Renal cortical epithelial cell (primary cell): ENCODE data around the gene TTC9B. TPM values are rescaled to one million over a fixed set of nuclear protein-coding genes. Genes with fewer than 3 reads are reported as not detected.
"Not testable (repeated sequence)": the region's sequence is repeated elsewhere in the genome, so short reads cannot be mapped to it uniquely, and the experiment has no call there.

ENCODE experiments used
- DNase-seq: peaks from one replicate; pipeline ENCODE4 v3.0.0-alpha.2; 2011; ENCODE audit warnings: low read depth
- total RNA-seq: library from RNA; depleted of rRNA; stranded (reverse); fragments of >200 nt; gene quantifications from 2 replicates; pipeline ENCODE4 v1.2.3, GENCODE V29; 2014

The TTC9B gene
- total RNA-seq, 1 donor from 2014 or later: not detected

DNA sequence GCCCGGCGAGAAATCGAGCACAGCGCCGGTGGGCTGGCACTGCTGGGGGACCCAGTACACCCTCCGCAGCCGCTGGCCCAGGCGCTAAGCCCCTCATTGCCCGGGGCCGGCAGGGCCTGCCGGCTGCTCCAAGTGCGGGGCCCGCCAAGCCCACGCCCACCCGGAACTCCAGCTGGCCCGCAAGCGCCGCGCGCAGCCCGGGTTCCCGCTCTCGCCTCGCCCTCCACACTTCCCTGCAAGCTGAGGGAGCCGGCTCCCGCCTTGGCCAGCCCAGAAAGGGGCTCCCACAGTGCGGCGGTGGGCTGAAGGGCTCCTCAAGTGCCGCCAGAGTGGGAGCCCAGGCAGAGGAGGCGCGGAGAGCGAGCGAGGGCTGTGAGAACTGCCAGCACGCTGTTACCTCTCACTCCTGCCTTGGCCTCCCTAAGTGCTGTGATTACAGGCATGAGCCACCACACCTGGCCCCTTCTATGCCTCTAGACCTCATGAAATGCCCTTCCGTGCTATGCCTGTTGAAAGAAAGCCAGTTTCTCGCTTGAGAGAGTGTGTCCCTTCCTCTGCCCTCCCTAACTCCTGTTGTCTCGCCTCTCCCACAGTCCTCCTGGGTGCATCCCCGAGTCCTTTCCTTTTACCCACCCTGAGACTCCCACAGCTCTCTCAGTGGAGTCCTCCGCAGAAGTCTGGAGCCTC lies 47.7 kb downstream of the TTC9B start:
- DNase-seq: not testable (repeated sequence)

DNA sequence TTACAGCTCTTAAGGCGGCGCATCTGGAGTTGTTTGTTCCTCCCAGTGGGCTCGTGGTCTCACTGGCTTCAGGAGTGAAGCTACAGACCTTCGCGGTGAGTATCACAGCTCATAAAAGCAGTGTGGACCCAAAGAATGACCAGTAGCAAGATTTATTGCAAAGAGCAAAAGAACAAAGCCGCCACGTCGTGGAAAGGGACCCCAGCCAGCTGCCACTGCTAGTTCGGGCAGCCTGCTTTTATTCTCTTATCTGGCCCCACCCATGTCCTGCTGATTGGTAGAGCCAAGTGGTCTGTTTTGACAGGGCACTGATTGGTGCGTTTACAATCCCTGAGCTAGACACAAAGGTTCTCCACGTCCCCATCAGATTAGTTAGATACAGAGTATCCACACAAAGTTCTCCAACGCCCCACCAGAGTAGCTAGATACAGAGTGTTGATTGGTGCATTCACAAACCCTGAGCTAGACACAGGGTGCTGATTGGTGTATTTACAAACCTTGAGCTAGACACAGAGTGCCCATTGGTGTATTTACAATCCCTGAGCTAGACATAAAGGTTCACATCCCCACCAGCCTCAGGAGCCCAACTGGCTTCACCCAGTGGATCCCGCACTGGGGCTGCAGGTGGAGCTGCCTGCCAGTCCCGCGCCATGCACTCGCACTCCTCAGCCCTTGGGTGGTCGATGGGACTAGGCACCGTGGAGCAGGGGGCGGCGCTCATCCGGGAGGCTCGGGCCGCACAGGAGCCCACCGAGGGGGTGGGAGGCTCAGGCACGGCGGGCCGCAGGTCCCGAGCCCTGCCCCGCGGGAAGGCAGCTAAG lies 48.5 kb downstream of the TTC9B start:
- DNase-seq: not testable (repeated sequence)

Other genes with a start within 250 kb of the TTC9B start
- gene PSMC4, start 247.2 kb downstream of the TTC9B start, total RNA-seq: 128 and 155 TPM in 2 replicates
- gene ZNF546, start 221.3 kb downstream of the TTC9B start, total RNA-seq: 0.52 and 5.7 TPM in 2 replicates
- 4.5 and 33.2 TPM in 2 replicates for gene ZNF780B, start 162.2 kb downstream of the TTC9B start, total RNA-seq
- gene ZNF780A, start 127.4 kb downstream of the TTC9B start, total RNA-seq: 7.5 and 40.4 TPM in 2 replicates
- 5.6 and 11.2 TPM in 2 replicates for gene MAP3K10, start 27.0 kb downstream of the TTC9B start, total RNA-seq
- 0.05 and 0.52 TPM in 2 replicates for gene CCNP, start 8.3 kb upstream of the TTC9B start, total RNA-seq
- 65.8 and 111 TPM in 2 replicates for gene AKT2, start 67.0 kb upstream of the TTC9B start, total RNA-seq
- 3.5 and 6.7 TPM in 2 replicates for gene C19orf47, start 130.0 kb upstream of the TTC9B start, total RNA-seq
- gene PLD3, start 130.3 kb upstream of the TTC9B start, total RNA-seq: 190 and 321 TPM in 2 replicates
- not detected in 2 replicates for gene HIPK4, start 171.8 kb upstream of the TTC9B start, total RNA-seq
- 0.52 and 1.0 TPM in 2 replicates for gene PRX, start 195.0 kb upstream of the TTC9B start, total RNA-seq
- gene SERTAD1, start 207.6 kb upstream of the TTC9B start, total RNA-seq: 13.3 and 17.0 TPM in 2 replicates
- 13.2 and 21.5 TPM in 2 replicates for gene SERTAD3, start 226.0 kb upstream of the TTC9B start, total RNA-seq
- gene BLVRB, start 247.4 kb upstream of the TTC9B start, total RNA-seq: 43.0 and 59.6 TPM in 2 replicates
- 0.89 and 2.4 TPM in 2 replicates for gene SPTBN4, start 248.6 kb upstream of the TTC9B start, total RNA-seq